Activated CD8-positive, alpha-beta T cell treated with anti-CD3 and anti-CD28 coated beads, Interleukin-2, amount 10 ng/mL, durations not matched to agents 7 days and 5 days (primary cell): ENCODE measurements around the gene FAM151A. TPM values are rescaled to one million over a fixed set of nuclear protein-coding genes. Genes with fewer than 3 reads are reported as not detected.
"Not testable (repeated sequence)": the region's sequence is repeated elsewhere in the genome, so short reads cannot be mapped to it uniquely, and the experiment has no call there.

Experiments used
- ATAC-seq: fragments of 150-1000 bp; cut with Tn5 transposase; one replicate; pipeline ENCODE4 v1.10.0; 2021; ENCODE audit warnings: moderate library complexity
- CTCF ChIA-PET: fragments of 350-600 bp; sonication (Branson Sonifier 250); formaldehyde crosslinking; loops from one replicate; lab custom pipeline; 2021; ENCODE audit warnings: antibody characterized with exemption; lab: Charles Lee
- POLR2A ChIA-PET: fragments of 350-600 bp; sonication (Branson Sonifier 250); formaldehyde crosslinking; loops from one replicate; lab custom pipeline; 2021; ENCODE audit warnings: antibody characterized with exemption; lab: Charles Lee
- DNase-seq: peaks from one replicate; pipeline ENCODE4 v3.0.0-alpha.2; 2020
- H3K27ac Mint-ChIP-seq: one replicate; pipeline ENCODE4 v1.8.0; 2021; ENCODE audit warnings: mild to moderate bottlenecking, mixed read lengths
- H3K27me3 Mint-ChIP-seq: one replicate; pipeline ENCODE4 v1.8.0; 2021; ENCODE audit warnings: low read depth, mixed read lengths
- H3K36me3 Mint-ChIP-seq: one replicate; pipeline ENCODE4 v1.8.0; 2021; ENCODE audit warnings: low read depth, mixed read lengths
- H3K4me1 Mint-ChIP-seq: one replicate; pipeline ENCODE4 v1.8.0; 2021; ENCODE audit warnings: low read depth, mixed read lengths
- H3K4me3 Mint-ChIP-seq: one replicate; pipeline ENCODE4 v1.8.0; 2021; ENCODE audit warnings: mild to moderate bottlenecking, mixed read lengths
- H3K9me3 Mint-ChIP-seq: one replicate; pipeline ENCODE4 v1.8.0; 2022; ENCODE audit warnings: mixed read lengths; ENCODE audit not compliant: insufficient read depth
- total RNA-seq, 2 experiments: library from RNA; stranded (reverse); gene quantifications; one replicate each; pipeline ENCODE4 v1.2.3, GENCODE V29; 2021

Gene FAM151A
- total RNA-seq, 2 experiments from 2014 or later = not detected

DNA sequence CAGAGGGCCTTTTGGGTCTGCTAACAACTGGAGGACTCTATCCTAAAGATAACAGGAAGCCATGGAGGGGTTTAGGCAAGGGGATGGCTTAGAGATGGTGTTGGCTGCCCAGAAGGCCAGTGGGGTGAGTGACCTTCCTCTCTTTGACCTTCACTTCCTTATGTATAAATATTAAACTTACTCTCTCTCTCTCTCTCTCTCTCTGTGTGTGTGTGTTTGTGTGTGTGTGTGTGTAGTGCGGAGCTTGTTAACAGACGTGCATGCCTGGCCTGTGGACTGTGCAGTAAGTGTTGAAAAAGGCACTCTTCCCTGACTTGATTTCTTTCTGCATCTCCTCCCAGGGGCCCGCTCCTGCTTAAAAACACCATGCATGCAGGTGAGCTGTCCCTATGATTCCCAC is 28.3 kb upstream of the FAM151A start:
- no peaks in the 10 kb centered on the region for H3K4me1 Mint-ChIP-seq
- DNase-seq = no peak
- no peaks in the 10 kb centered on the region for H3K36me3 Mint-ChIP-seq
- H3K27ac Mint-ChIP-seq = no peak overlapping the region
- H3K9me3 Mint-ChIP-seq = no peaks in the 10 kb centered on the region
- no peak overlapping the region for H3K4me3 Mint-ChIP-seq
- no peak for ATAC-seq
- POLR2A ChIA-PET = no interaction called here
- CTCF ChIA-PET = no interaction called here
- H3K27me3 Mint-ChIP-seq = peaks cover 9% of the 10 kb centered on the region

DNA sequence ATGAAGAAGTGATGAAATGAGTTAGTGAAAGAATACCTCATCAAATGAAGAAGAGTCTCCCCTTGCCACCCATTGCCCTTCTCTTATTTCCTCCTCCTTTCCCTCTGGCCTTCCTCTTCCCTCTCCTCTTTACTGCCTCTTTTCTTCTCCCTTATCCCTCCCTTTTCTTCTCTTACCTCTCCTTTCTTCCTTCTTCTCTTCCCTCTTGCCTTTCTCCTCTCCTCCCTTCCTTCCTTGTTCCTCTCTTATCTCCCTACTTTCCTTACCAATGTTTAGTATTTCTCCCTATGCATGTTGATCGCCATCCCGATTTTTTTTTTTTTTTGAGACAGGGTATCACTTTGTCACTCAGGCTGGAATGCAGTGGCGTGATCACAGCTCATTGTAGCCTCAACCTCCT is 27.1 kb upstream of the FAM151A start:
- ChIA-PET CTCF (no interaction called here), POLR2A (no interaction called here)
- H3K4me1 Mint-ChIP-seq = no peaks in the 10 kb centered on the region
- H3K27me3 Mint-ChIP-seq = peaks cover 9% of the 10 kb centered on the region
- H3K4me3 Mint-ChIP-seq = no peak overlapping the region
- no peaks in the 10 kb centered on the region for H3K36me3 Mint-ChIP-seq
- ATAC-seq = no peak
- no peak for DNase-seq
- no peaks in the 10 kb centered on the region for H3K9me3 Mint-ChIP-seq
- no peak overlapping the region for H3K27ac Mint-ChIP-seq

DNA sequence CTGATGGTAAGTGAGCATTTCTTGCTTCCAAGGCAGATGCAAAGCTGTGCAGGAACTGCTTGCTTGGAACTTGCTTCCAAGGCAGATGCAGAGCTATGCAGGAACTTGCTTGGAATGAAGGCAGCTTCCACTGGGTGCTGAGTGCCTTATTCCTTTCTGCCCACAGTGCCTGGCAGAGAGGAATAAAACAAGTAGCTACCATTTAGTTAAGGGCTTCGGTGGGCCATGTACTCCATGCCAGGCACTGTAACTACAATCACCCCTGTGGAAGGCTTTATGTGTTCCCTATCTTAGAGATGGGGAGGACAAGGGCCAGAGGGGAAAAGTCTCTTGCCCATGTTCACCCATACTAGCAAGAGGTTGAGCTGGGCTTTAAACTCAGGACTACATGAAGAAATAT is 26.6 kb upstream of the FAM151A start:
- ChIA-PET POLR2A (no interaction called here), CTCF (no interaction called here)
- no peak for ATAC-seq
- Mint-ChIP-seq H3K4me1 (no peaks in the 10 kb centered on the region), H3K9me3 (no peaks in the 10 kb centered on the region), H3K27ac (no peak overlapping the region), H3K4me3 (no peak overlapping the region), H3K27me3 (peaks cover 9% of the 10 kb centered on the region), H3K36me3 (no peaks in the 10 kb centered on the region)
- no peak for DNase-seq

DNA sequence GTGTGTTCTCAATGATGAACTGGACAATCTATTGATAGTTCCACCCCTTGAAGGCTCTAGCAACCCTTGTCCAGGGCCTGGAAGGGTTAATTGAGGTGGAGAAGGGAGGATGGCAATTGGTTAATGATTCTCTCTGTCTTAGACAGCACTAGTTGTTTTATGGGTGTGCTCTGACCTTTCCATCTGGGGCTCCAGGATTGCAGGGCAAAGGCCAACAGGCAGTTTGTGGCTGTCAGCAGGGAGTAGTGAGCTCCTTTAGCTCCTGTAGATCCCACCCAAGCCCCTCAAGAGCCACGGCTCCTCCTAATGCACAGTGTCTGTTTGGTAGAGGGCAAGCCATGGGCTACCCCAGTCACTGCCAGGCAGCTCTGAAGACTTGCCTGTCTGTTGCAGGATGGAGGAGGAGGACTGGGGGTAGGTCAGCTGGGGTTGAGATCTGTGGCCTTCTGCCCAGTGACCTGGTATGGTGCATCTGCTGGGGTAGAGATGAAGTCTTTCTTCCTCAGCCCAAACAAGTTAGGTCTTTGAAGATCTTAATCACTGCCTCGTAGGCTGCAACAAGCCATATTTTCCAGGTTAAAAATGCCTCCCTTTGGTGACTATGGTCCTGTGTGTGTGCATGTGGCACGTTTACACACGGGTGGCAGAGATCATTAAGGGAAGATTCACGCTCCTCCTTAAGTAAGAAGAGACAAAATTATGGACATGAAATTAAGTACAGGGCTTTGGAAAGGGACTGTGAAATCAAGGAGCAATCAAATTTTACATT is 26.0 kb upstream of the FAM151A start:
- H3K4me3 Mint-ChIP-seq = no peak overlapping the region
- CTCF ChIA-PET = no interaction called here

DNA sequence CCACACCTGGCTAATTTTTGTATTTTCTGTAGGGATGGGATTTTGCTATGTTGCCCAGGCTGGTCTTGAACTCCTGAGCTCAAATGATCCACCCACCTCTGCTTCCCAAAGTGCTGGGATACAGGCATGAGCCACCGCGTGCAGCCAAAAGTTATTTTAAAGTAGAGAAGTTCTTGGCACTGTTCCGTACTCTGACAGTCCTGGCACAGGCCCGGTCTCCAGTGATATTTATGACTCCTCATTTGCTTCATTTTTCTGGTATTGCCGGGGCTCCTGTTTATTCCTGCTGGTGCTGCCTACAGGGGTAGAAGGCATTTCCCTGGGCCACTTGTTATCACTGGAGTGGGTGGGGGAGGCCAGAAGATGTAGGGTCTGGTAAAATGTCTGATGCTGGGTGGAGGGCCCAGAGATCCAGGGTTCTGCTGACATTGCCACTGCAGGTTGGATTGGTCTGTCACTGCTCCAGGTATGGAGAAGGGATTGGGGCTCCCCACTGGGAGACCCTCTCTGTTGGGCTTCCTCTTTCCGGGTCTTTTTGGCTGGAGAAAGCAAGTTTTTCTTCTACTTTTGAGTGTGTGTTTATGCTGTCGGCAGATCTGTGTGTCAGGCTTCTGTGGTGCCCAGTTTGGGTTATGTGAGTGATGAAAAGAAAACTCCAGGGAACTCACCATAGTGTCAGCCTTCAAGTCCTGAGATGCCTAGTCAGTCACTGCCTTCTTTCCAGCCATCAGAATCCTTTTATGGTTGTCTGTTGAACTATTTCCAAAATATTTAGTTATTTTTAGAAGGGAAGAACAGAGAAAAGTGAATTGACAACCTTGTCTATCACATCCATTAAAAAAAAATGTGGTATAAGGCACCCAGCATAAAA is 22.7 kb upstream of the FAM151A start:
- POLR2A ChIA-PET = no interaction called here
- no peaks in the 10 kb centered on the region for H3K36me3 Mint-ChIP-seq
- H3K9me3 Mint-ChIP-seq = no peaks in the 10 kb centered on the region
- H3K27me3 Mint-ChIP-seq = peaks cover 9% of the 10 kb centered on the region
- DNase-seq (no peak), ATAC-seq (no peak)
- no peak overlapping the region for H3K27ac Mint-ChIP-seq
- H3K4me3 Mint-ChIP-seq = no peak overlapping the region
- no peaks in the 10 kb centered on the region for H3K4me1 Mint-ChIP-seq
- CTCF ChIA-PET = no interaction called here

More for the DNA sequence above, 26.0 kb upstream of the FAM151A start:
- POLR2A ChIA-PET = no interaction called here
- H3K27ac Mint-ChIP-seq = no peak overlapping the region
- no peaks in the 10 kb centered on the region for H3K36me3 Mint-ChIP-seq
- no peaks in the 10 kb centered on the region for H3K9me3 Mint-ChIP-seq
- ATAC-seq = no peak
- H3K4me1 Mint-ChIP-seq = no peaks in the 10 kb centered on the region
- DNase-seq = no peak
- peaks cover 9% of the 10 kb centered on the region for H3K27me3 Mint-ChIP-seq

DNA sequence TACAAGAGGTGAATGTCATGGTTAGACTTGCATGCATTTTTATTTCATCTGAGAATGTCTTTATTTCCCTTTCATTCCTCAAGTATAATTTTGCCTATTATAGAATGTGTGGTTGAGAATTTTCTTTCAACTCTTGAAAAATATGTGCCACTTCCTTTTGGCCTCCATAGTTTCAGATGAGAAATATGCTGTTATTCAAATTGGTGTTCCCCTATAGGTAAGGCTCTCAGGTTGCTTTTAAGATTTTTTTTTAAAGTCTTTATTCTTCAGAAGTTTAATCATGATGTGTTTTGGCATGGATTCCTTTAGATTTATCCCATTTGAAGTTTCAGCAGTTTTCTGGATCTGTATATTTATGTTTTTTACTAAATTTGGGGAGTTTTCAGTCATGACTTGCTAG is 20.4 kb upstream of the FAM151A start:
- POLR2A ChIA-PET = no interaction called here

DNA sequence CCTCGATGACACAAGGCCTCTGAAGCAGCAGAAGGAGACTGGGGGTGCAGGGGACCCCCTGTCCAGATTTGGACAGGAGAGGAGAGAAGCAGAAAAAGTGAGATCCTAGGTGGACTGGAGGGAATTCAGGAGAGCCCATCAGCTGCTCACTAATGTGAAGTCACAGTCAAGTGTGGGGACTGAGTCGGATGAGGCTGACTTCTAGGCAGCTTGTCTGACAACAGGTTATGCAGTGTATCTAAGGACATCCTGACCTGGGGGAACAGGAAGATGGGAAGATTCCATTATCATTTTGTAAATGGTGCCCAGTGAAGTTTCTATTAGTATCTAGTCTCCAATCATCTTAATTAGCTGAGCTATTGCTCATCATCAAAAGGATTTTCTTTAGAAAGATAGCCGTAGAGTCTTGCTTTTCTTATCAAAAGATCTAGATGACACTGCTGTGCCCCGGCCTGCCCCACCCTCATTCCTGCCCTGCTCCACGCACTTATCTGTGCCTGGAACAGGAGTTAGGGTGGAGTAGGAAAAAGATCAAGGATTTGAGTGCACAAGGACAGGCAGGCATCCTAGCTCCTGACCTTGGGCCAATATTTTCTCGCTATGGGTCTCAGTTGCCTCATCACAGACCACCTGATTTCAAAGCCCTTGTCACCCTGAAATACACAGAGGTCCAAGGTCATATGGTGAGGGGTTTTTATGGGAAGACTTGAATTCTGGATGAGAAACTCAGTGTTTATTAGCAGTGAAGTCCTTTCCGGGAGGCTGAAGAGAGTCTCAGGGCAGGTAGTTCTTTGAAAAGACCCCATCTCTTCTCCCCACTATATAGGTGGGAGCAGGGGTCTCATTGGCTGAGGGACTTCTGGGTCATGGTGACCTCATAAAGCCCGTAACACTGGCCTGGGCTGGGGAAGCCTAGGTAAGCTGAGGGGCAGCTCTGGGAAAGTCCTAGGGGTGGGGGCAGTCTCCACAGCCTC is 17.8 kb upstream of the FAM151A start, which contains the start of gene MROH7:
Gene MROH7 (plus strand): TSS at position 924 of the 974 bp plus-strand sequence. CDS start 11,141 bp downstream, outside the sequence.
- Mint-ChIP-seq H3K27ac (no peak within 1 kb of the TSS), H3K4me1 (no peaks in the 10 kb centered on the region), H3K9me3 (no peaks in the 10 kb centered on the region), H3K4me3 (no peak within 1 kb of the TSS), H3K36me3 (no peaks in the 10 kb centered on the region), H3K27me3 (peaks cover 4% of the 10 kb centered on the region)
- DNase-seq = no peak
- ChIA-PET CTCF (no interaction called here), POLR2A (no interaction called here)
- ATAC-seq = no peak

More for the DNA sequence above, 20.4 kb upstream of the FAM151A start:
- CTCF ChIA-PET = no interaction called here
- H3K27me3 Mint-ChIP-seq = peaks cover 6% of the 10 kb centered on the region
- ATAC-seq (no peak), DNase-seq (no peak)
- no peaks in the 10 kb centered on the region for H3K36me3 Mint-ChIP-seq
- H3K4me3 Mint-ChIP-seq = no peak overlapping the region
- H3K27ac Mint-ChIP-seq = no peak overlapping the region
- no peaks in the 10 kb centered on the region for H3K4me1 Mint-ChIP-seq
- no peaks in the 10 kb centered on the region for H3K9me3 Mint-ChIP-seq

DNA sequence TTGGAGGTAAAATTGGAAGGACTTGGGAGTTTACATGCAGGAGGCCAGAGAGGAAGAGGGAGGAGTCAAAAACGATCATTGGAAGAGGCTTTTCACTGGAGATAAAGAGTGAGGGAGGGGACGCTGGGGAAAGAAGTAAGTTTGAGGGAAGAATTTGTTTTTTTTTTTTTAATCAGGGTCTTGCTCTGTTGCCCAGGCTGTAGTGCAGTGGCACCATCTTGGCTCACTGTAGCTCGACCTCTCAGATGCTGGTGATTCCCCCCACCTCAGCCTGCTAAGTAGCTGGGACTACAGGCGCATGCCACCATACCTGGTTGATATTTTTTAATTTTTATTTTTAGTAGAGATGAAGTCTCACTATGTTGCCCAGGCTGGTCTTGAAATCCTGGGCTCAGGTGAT is 17.0 kb upstream of the FAM151A start:
- ATAC-seq (no peak), DNase-seq (no peak)
- ChIA-PET POLR2A (no interaction called here), CTCF (no interaction called here)
- Mint-ChIP-seq H3K9me3 (no peaks in the 10 kb centered on the region), H3K36me3 (no peaks in the 10 kb centered on the region), H3K27ac (no peak overlapping the region), H3K4me1 (no peaks in the 10 kb centered on the region), H3K4me3 (no peak overlapping the region), H3K27me3 (peaks cover 4% of the 10 kb centered on the region)

DNA sequence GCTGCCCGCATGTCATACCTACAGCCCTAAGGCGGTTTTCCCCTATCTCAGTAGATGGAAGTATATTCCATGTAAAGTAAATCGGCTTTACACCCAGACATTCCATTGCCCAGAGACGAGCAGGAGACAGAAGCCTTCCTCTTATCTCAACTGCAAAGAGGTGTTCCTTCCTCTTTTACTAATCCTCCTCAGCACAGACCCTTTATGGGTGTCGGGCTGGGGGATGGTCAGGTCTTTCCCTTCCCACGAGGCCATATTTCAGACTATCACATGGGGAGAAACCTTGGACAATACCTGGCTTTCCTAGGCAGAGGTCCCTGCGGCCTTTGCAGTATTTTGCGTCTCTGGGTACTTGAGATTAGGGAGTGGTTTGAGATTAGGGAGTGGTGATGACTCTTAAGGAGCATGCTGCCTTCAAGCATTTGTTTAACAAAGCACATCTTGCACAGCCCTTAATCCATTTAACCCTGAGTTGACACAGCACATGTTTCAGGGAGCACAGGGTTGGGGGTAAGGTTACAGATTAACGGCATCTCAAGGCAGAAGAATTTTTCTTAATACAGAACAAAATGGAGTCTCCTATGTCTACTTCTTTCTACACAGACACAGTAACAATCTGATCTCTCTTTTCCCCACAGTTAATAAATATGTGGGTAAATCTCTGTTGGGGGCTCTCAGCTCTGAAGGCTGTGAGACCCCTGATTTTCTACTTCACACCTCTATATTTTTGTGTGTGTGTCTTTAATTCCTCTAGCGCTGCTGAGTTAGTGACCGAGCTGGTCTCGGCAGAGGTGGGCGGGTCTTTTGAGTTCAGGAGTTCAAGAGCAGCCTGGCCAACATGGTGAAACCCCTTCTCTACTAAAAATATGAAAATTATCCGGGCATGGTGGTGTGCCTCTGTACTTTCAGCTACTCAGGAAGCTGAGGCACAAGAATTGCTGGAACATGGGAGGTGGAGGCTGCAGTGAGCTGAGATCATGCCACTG is 13.4 kb upstream of the FAM151A start:
- DNase-seq, H3K4me3 Mint-ChIP-seq, H3K27me3 Mint-ChIP-seq, ATAC-seq, H3K9me3 Mint-ChIP-seq, H3K27ac Mint-ChIP-seq, H3K36me3 Mint-ChIP-seq, POLR2A ChIA-PET, H3K4me1 Mint-ChIP-seq, CTCF ChIA-PET: not testable (repeated sequence)

DNA sequence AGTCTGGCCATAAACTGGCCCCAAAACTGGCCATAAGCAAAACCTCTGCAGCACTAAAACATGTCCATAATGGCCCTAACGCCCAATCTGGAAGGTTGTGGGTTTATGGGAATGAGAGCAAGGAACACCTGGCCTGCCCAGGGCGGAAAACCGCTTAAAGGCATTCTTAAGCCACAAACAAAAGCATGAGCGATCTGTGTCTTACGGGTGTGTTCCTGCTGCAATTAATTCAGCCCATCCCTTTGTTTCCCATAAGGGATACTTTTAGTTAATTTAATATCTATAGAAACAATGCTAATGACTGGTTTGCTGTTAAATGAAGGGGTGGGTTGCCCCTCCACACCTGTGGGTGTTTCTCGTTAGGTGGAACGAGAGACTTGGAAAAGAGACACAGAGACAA is 12.5 kb upstream of the FAM151A start:
- H3K36me3 Mint-ChIP-seq, POLR2A ChIA-PET, H3K27me3 Mint-ChIP-seq, H3K4me3 Mint-ChIP-seq, H3K9me3 Mint-ChIP-seq, ATAC-seq, H3K27ac Mint-ChIP-seq, H3K4me1 Mint-ChIP-seq, DNase-seq: not testable (repeated sequence)
- CTCF ChIA-PET = interaction anchor here (0.8 kb wide), 1 partner anchor 514 kb away, joined by 3 read pairs; no protein-coding TSS in a partner anchor
